GM18505 (cell line): ENCODE results near the gene PRR35.
"Not testable (repeated sequence)": the region's sequence is repeated elsewhere in the genome, so short reads cannot be mapped to it uniquely, and the experiment has no call there.

Source experiments
- ATAC-seq: cut with Tn5 transposase; IDR thresholded peaks from one replicate; pipeline ENCODE4 v1.9.1; 2021; ENCODE audit not compliant: unreplicated experiment
- POLR2A ChIP-seq: IDR thresholded peaks from 4 replicates; pipeline ENCODE4 v1.6.1; 2011; ENCODE audit warnings: borderline replicate concordance; ENCODE audit not compliant: insufficient read depth, insufficient read length; ENCODE audit errors: extremely low read depth

Gene PRR35

GRCh38 chr16:589658-590187 lies 29.5 kb downstream of the PRR35 start, which contains the start of gene RAB40C:
RAB40C (plus strand) TSS chr16:590066; CDS start chr16:590292, 226 bp downstream.
- TF ChIP-seq POLR2A, result no peak
- ATAC-seq, result peak; percentile 71

DNA sequence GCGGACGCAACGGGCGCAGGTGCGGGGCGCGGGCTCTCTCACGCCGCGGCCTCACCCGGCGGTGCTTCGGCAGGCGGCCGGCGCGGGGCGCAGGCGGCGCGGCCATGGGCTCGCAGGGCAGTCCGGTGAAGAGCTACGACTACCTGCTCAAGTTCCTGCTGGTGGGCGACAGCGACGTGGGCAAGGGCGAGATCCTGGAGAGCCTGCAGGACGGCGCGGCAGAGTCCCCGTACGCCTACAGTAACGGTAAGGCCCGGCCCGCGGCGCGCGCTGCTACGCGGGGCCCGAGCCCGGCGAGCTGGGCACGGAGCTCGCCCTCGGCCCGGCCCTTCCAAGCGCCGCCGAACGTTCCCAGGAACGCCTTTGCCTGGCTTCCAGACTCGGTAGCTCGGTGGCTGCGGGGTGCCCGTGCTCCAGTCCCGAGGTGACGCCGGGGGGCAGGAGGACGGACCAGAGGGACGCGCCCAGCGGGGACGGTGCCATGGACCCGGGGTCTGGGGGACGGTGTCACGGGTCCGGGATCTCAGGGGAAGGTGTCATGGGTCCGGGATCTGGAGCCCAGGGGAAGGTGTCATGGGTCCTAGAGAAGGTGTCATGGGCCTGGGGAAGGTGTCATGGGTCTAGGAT lies 30.1 kb downstream of the PRR35 start:
- ATAC-seq, result peak; percentile 2
- TF ChIP-seq POLR2A, result no peak

DNA sequence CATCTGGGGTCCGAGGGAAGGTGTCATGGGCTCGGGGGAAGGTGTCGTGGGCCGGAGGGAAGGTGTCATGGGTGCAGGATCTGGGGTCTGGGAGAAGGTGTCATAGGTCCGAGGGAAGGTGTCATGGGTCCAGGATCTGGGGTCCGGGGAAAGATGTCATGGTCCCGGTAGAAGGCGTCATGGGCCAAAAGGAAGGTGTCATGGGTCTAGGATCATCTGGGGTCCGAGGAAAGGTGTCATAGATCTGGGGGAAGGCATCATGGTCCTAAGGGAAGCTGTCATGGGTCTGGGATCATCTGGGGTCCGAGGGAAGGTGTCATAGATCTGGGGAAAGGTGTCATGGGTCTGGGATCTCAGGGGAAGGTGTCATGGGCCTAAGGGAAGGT lies 30.6 kb downstream of the PRR35 start:
- no peak for TF ChIP-seq POLR2A
- no peak for ATAC-seq

DNA sequence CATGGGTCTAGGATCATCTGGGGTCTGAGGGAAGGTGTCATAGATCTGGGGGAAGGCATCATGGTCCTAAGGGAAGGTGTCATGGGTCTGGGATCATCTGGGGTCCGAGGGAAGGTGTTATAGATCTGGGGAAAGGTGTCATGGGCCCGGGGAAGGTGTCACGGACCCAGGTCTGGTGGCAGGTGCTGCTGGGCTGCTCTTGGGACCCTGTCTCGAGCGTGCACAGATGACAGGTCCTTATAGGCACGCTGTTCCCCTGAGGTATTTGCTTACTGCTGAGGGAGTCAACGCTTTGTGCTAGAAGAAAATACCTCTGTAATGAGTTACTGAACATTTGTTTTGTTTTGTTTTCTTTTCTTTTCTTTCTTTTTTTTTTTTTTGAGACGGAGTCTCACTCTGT lies 31.0 kb downstream of the PRR35 start:
- no peak for TF ChIP-seq POLR2A
- no peak for ATAC-seq

DNA sequence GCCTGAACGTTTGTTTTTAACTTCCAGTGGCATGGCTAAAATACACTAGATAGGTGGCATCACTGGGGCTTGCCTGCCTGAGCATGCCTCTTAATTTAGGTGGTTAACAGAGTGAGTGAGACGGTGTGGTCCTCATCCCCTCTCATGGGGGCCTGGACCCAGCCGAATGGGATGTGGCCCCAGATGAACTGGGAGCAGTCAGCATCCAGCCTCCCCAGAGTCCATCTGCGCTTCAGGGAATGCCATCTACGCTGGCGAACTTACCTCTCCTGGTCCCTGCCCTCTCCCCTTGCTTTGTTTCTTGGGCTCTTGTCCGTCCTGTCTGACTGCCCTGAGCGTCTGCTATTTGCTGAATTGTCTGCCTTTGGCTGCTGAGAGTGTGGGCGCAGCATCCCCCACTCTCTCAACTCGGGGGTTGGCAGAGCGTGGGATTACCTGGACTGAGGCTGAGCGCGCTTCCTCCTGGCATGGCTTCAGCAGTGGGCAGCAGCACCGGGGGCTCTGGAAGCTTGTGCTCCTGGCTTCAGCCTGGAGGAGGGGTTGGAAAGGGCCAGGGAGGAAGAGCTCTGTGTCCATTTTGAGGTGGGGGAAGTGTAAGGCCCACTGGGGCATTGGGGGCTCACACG lies 31.8 kb downstream of the PRR35 start:
- no peak for TF ChIP-seq POLR2A
- no peak for ATAC-seq

DNA sequence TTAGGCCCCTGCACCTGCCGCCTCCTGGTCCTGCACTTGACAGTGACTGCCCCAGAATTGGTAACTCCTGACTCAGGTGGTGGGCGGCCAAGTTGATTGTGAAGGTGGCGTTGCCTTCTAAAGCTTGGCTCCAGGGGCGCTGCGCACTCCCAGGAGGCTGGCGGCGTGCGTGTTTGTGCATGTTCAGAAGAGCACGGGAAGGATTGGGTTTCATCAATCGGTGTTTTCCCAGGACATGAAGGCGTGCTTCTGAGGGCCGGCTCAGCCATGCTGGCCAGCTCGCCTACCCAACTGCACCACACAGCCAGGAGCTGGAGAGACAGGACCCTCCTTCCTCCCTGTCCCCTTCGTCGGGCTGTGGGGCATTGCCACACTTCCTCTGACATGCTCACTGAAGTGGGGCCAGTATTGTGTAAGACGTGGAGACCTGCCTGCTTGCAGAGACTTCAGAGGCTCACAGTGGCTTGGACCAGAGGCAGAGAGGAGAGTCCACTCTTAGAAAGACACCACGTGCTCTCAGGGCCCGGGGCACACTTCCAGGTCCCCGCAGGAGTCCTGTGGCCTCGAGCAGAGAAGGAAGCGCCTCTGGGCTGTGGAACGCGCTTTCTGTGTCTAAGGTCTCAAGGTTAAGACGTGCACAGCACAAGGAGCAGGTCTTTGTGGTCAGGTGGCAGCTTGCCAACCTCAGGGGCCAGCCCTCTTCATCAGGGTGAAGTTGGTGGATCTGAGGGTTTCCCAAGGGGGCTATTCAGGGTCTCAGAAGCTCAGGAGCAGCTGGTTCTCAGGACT lies 32.5 kb downstream of the PRR35 start:
- ATAC-seq, result no peak
- no peak for TF ChIP-seq POLR2A

DNA sequence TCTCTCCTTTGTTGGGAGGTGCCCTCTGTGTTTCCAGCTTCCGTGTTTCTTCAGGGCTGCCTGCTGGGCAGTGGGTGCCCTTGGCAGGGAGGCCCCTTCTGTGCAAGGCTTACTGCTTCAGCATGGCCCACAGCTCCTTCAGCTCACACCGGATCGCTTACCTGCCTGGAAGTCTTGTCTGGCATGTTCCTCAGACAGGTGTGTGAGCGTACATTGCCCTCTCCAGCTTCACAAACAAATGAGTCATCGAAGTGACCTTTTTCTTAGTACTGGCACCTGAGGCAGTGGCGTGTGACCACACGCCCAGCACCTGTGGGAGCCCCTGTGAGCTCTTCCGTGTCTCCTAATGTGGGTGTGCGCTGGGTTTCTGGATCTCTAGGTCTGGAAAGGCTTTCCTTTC lies 33.2 kb downstream of the PRR35 start:
- ATAC-seq, result no peak

DNA sequence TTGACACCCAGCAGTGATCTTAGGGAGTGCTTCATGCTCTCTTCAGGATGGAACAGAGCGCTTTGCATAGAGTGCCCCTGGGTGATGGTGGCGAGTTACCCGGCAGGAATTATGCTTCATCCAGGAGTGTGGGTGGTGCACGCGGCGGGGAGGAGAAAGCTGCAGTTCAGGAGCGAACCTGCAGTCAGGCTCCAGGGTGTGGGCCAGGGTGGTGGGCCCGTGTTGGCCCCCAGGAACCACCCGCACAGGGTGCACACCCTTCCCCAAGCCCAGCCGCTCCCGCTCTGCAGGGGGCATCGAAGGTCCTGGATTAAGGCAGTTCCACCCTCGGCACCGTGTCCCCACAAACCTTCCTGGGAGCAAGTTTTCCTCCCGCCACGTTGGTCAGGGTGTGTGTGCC lies 33.6 kb downstream of the PRR35 start:
- TF ChIP-seq POLR2A, result no peak
- no peak for ATAC-seq

More for the DNA sequence above, 33.2 kb downstream of the PRR35 start:
- no peak for TF ChIP-seq POLR2A

DNA sequence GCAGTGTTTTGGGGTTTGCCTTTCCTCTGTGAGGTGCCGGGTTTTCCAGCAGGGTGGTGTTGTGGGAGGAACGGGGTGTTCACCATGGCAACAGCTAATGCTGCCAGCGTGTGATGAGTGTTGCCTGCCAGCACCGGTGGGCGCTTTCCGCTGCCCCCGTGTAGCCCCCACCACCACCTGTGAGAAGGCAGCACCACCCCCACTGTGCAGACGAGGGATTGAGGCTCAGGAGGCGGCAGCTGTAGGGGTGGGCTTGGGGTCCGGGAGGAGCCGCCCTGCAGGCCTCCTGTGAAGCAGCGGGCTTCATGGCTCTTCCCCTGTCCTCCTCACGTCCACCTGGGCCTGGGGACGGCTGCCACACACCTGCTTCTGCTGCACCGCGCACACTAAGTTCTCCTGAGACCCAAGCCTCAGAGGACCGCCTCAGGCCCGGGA lies 34.9 kb downstream of the PRR35 start:
- no peak for ATAC-seq
- TF ChIP-seq POLR2A, result no peak

GRCh38 chr16:595942-596735 lies 35.9 kb downstream of the PRR35 start:
- ATAC-seq, result no peak
- no peak for TF ChIP-seq POLR2A

GRCh38 chr16:596736-597060 lies 36.5 kb downstream of the PRR35 start:
- no peak for ATAC-seq
- TF ChIP-seq POLR2A, result no peak

GRCh38 chr16:597655-598054 lies 37.5 kb downstream of the PRR35 start:
- not testable (repeated sequence) for ATAC-seq
